Keratinocyte (primary cell): ENCODE results near the gene CARMIL1. TPM values are rescaled to one million over a fixed set of nuclear protein-coding genes. Genes with fewer than 3 reads are reported as not detected.

ENCODE experiments used
- DNase-seq: peaks from one replicate; pipeline ENCODE4 v3.0.0-alpha.2; 2011; ENCODE audit warnings: low read depth, missing footprints, low spot score
- FAIRE-seq: peaks from 2 replicates; lab custom pipeline; 2011; peaks lifted over from hg19 to GRCh38; lab: Jason Lieb, UNC
- H2AFZ ChIP-seq: 2 replicates; pipeline ENCODE4 v1.6.0; 2012; ENCODE audit warnings: low read length, control low read depth, inconsistent platforms; ENCODE audit not compliant: control insufficient read depth
- H3K27ac ChIP-seq: 2 replicates; pipeline ENCODE4 v1.5.1; 2011; ENCODE audit warnings: low read length; ENCODE audit not compliant: control insufficient read depth, insufficient read depth
- H3K27me3 ChIP-seq: 3 replicates; pipeline ENCODE4 v1.6.0; 2011; ENCODE audit warnings: low read length; ENCODE audit not compliant: control insufficient read depth, insufficient read depth; ENCODE audit errors: extremely low read depth
- H3K36me3 ChIP-seq, 2 experiments: 2 replicates in 1 of 2; 3 replicates in 1 of 2; pipeline ENCODE4 v1.5.1; 2011; ENCODE audit warnings: low read length in 2 of 2, mild to moderate bottlenecking in 1 of 2; ENCODE audit not compliant: control insufficient read depth in 2 of 2, insufficient read depth in 2 of 2; ENCODE audit errors: extremely low read depth in 1 of 2
- H3K4me1 ChIP-seq: 3 replicates; pipeline ENCODE4 v1.5.1; 2011; ENCODE audit warnings: low read length; ENCODE audit not compliant: control insufficient read depth, insufficient read depth; ENCODE audit errors: extremely low read depth
- H3K4me2 ChIP-seq: 3 replicates; pipeline ENCODE4 v1.6.0; 2011; ENCODE audit warnings: low read depth, low read length; ENCODE audit not compliant: control insufficient read depth, insufficient read depth; ENCODE audit errors: extremely low read depth
- H3K4me3 ChIP-seq, 3 experiments: fragments of 200-600 bp in 1 of 3; sonication (generic) in 1 of 3; 2 replicates in 2 of 3; 3 replicates in 1 of 3; pipeline ENCODE4 v1.5.1; 2011 to 2016; ENCODE audit warnings: low read length in 3 of 3, mild to moderate bottlenecking in 3 of 3, control low read depth in 2 of 3, inconsistent platforms in 1 of 3, low read depth in 1 of 3, mixed read lengths in 1 of 3, mixed run types in 1 of 3, moderate library complexity in 1 of 3; ENCODE audit not compliant: control insufficient read depth in 2 of 3, insufficient read depth in 2 of 3; ENCODE audit errors: extremely low read depth in 1 of 3
- H3K79me2 ChIP-seq: 2 replicates; pipeline ENCODE4 v1.6.0; 2012; ENCODE audit warnings: low read length; ENCODE audit not compliant: control insufficient read depth, insufficient read depth
- H3K9ac ChIP-seq: 3 replicates; pipeline ENCODE4 v1.6.0; 2011; ENCODE audit warnings: low read length; ENCODE audit not compliant: control insufficient read depth, insufficient read depth; ENCODE audit errors: extremely low read depth
- H3K9me1 ChIP-seq: 3 replicates; pipeline ENCODE4 v1.6.0; 2011; ENCODE audit warnings: low read length; ENCODE audit not compliant: control insufficient read depth, insufficient read depth; ENCODE audit errors: extremely low read depth
- H3K9me3 ChIP-seq: 2 replicates; pipeline ENCODE4 v1.5.1; 2012; ENCODE audit warnings: low read depth, low read length; ENCODE audit not compliant: control insufficient read depth
- H4K20me1 ChIP-seq: 3 replicates; pipeline ENCODE4 v1.6.0; 2011; ENCODE audit warnings: low read length; ENCODE audit not compliant: control insufficient read depth, insufficient read depth; ENCODE audit errors: extremely low read depth
- EZH2 ChIP-seq: IDR thresholded peaks from one replicate; pipeline ENCODE4 v1.6.1; 2012; ENCODE audit warnings: inconsistent platforms, mild to moderate bottlenecking, low read length, moderate library complexity
- dilution Hi-C: fragments of 300-500 bp; cut with MboI; formaldehyde crosslinking; loops from one replicate; pipeline ENCODE4 v1.7.0; 2020; ENCODE audit warnings: low sequenced_read_pairs; ENCODE audit not compliant: extremely low pct_ligation_motif_present
- polyA plus RNA-seq, 5 experiments: library from polyadenylated mRNA; depleted of rRNA in 3 of 5; stranded (reverse) in 3 of 5; stranded (forward) in 1 of 5; unstranded in 1 of 5; fragments of >200 nt; gene quantifications; 1 replicate in 1 of 5; 2 replicates in 3 of 5; 3 replicates in 1 of 5; pipeline versions ENCODE4 v1.2.1 to v1.2.3, GENCODE V29; 2011 to 2012; ENCODE audit warnings: missing spikeins in 2 of 5, low read depth in 1 of 5, low replicate concordance in 1 of 5
- TF ChIP-seq, protein P1 (sequence below), 3 experiments: IDR thresholded peaks in 1 of 3; conservative IDR thresholded peaks in 1 of 3; optimal IDR thresholded peaks in 1 of 3; 2 replicates in 2 of 3; 3 replicates in 1 of 3; pipeline versions ENCODE3 to v1.5.1; 2011; ENCODE audit warnings: low read length in 3 of 3, mild to moderate bottlenecking in 3 of 3, moderate library complexity in 2 of 3, control low read depth in 1 of 3, inconsistent platforms in 1 of 3; ENCODE audit not compliant: insufficient read depth in 2 of 3; ENCODE audit errors: extremely low read depth in 1 of 3

Gene CARMIL1
- polyA plus RNA-seq, 1 donor (not counting 4 experiments of a cell fraction or from before 2014, with no cell fraction given): 18.9 TPM

DNA sequence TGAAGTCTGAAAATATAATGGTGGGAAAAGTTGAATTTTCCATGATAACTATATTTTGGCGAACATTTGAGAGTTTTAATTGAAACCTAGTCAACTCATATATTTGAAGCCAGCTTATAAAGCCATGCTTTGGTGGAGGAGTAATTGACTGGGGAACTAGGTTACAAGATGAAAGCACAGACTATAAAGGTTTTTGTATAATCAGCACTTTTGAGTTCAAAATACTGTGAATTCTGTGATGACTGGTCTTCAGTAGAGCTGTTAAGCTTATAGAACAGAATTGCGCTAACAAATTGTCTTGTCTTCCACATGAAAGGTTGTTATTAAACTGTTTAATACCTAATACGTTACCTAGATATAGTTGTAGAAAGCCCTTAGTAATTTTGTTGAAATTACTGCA, 213.8 kb downstream of the CARMIL1 start:
- FAIRE-seq: no peak

DNA sequence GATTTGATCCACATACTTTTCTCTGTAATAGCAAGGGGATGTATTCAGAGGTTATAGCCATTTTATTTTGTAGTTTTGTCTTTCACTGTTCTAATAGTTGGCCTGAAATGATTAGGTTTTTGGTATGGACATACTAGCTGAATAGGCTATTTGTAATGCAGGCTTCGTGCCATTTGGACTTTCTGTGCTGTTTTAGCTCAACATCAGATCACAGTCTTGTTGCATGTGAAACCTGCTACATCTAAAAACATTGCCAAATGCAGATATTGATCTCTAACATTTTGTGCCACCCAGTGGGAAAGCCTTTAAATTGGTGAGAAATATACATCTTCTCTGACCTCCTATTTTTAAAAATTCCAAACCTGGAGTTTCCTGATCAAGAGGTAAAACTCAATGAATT, 215.3 kb downstream of the CARMIL1 start:
- Histone ChIP-seq H3K4me1 (peaks cover 3% of the 10 kb centered on the region), H4K20me1 (no peaks in the 10 kb centered on the region), H3K36me3 (peaks cover 2% of the 10 kb centered on the region in 2 experiments), H3K9me3 (no peaks in the 10 kb centered on the region), H3K27ac (no peak overlapping the region), H3K4me2 (no peak overlapping the region), H2AFZ (no peak overlapping the region), H3K27me3 (no peaks in the 10 kb centered on the region), H3K9ac (no peak overlapping the region), H3K9me1 (no peaks in the 10 kb centered on the region), H3K79me2 (no peaks in the 10 kb centered on the region), H3K4me3 (no peak overlapping the region)
- dilution Hi-C loops: no loop called here
- TF ChIP-seq, protein P1, sequence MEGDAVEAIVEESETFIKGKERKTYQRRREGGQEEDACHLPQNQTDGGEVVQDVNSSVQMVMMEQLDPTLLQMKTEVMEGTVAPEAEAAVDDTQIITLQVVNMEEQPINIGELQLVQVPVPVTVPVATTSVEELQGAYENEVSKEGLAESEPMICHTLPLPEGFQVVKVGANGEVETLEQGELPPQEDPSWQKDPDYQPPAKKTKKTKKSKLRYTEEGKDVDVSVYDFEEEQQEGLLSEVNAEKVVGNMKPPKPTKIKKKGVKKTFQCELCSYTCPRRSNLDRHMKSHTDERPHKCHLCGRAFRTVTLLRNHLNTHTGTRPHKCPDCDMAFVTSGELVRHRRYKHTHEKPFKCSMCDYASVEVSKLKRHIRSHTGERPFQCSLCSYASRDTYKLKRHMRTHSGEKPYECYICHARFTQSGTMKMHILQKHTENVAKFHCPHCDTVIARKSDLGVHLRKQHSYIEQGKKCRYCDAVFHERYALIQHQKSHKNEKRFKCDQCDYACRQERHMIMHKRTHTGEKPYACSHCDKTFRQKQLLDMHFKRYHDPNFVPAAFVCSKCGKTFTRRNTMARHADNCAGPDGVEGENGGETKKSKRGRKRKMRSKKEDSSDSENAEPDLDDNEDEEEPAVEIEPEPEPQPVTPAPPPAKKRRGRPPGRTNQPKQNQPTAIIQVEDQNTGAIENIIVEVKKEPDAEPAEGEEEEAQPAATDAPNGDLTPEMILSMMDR (optimal IDR thresholded peaks at IDR 0.05 in 1 of 3, IDR thresholded peaks at IDR 0.05 in 1 of 3, conservative IDR thresholded peaks at IDR 0.05 in 1 of 3; ENCODE audit: extremely low read depth in 1 of 3, insufficient read depth in 2 of 3, low read length in 3 of 3): no peak
- TF ChIP-seq EZH2: no peak
- DNase-seq (no peak), FAIRE-seq (no peak)

More for the DNA sequence above, 213.8 kb downstream of the CARMIL1 start:
- Histone ChIP-seq H3K4me2 (no peak overlapping the region), H2AFZ (no peak overlapping the region), H3K79me2 (no peaks in the 10 kb centered on the region), H3K9me1 (no peaks in the 10 kb centered on the region), H3K9me3 (no peaks in the 10 kb centered on the region), H3K27ac (no peak overlapping the region), H3K36me3 (peaks cover 2 to 6% of the 10 kb centered on the region in 2 experiments), H3K4me1 (no peaks in the 10 kb centered on the region), H4K20me1 (no peaks in the 10 kb centered on the region), H3K4me3 (no peak overlapping the region), H3K27me3 (no peaks in the 10 kb centered on the region), H3K9ac (no peak overlapping the region)
- no peak for DNase-seq
- dilution Hi-C loops: no loop called here
- TF ChIP-seq EZH2: no peak
- TF ChIP-seq, protein P1 (optimal IDR thresholded peaks at IDR 0.05 in 1 of 3, IDR thresholded peaks at IDR 0.05 in 1 of 3, conservative IDR thresholded peaks at IDR 0.05 in 1 of 3; ENCODE audit: extremely low read depth in 1 of 3, insufficient read depth in 2 of 3, low read length in 3 of 3): no peak
